ENCODE measurements around the gene CA10.

DNA sequence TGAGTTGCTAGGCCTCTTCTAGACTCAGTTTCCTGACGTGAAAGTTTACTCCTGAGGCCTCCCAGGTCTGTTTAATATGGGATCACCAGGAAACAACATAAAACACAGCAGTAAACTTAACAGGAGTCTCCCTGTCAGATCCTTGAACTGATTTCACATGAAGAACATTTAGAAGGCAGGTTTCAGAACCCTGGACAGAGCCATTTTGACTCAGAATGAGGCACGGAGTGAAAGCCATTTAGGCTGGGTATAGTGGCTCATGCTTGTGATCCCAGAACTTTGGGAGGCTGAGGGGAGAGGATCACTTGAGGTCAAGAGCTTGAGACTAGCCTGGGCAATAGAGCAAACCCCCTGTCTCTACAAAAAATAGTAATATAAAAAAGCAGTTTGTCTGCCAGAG is 289.1 kb downstream of the CA10 start:
- TF ChIP-seq, protein P1, sequence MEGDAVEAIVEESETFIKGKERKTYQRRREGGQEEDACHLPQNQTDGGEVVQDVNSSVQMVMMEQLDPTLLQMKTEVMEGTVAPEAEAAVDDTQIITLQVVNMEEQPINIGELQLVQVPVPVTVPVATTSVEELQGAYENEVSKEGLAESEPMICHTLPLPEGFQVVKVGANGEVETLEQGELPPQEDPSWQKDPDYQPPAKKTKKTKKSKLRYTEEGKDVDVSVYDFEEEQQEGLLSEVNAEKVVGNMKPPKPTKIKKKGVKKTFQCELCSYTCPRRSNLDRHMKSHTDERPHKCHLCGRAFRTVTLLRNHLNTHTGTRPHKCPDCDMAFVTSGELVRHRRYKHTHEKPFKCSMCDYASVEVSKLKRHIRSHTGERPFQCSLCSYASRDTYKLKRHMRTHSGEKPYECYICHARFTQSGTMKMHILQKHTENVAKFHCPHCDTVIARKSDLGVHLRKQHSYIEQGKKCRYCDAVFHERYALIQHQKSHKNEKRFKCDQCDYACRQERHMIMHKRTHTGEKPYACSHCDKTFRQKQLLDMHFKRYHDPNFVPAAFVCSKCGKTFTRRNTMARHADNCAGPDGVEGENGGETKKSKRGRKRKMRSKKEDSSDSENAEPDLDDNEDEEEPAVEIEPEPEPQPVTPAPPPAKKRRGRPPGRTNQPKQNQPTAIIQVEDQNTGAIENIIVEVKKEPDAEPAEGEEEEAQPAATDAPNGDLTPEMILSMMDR (conservative IDR thresholded peaks at IDR 0.05; ENCODE audit: low read depth, low read length), result no peak
- TF ChIP-seq USF2 (IDR thresholded peaks at IDR 0.05; ENCODE audit: low read depth, low read length) (no peak), POLR2A (IDR thresholded peaks at IDR 0.05; ENCODE audit: low read depth, low read length) (no peak), RCOR1 (IDR thresholded peaks at IDR 0.05; ENCODE audit: insufficient replicate concordance, low read length) (no peak), RAD21 (IDR thresholded peaks at IDR 0.05; ENCODE audit: low read length) (no peak), CEBPB (IDR thresholded peaks at IDR 0.05; ENCODE audit: low read depth, low read length) (no peak), RFX5 (IDR thresholded peaks at IDR 0.05; ENCODE audit: low read depth, low read length) (no peak), CHD1 (IDR thresholded peaks at IDR 0.05; ENCODE audit: low read depth, low read length) (no peak), SMC3 (IDR thresholded peaks at IDR 0.05; ENCODE audit: low read depth, low read length) (no peak), MXI1 (IDR thresholded peaks at IDR 0.05; ENCODE audit: borderline replicate concordance, low read depth, low read length) (no peak)
